Caco-2 (cell line): ENCODE data around the gene NAAA. TPM values are rescaled to one million over a fixed set of nuclear protein-coding genes. Genes with fewer than 3 reads are reported as not detected.

Experiments used
- Bru-seq: library from RNA; stranded (reverse); fragments of 400-500 nt; gene quantifications from one replicate; lab custom pipeline; 2021; lab: Mats Ljungman, UMichigan
- BruChase-seq, 2 experiments: library from RNA; stranded (reverse); fragments of 400-500 nt; gene quantifications; one replicate each; lab custom pipeline; 2021; lab: Mats Ljungman, UMichigan
- BruUV-seq: library from RNA; stranded (reverse); fragments of 400-500 nt; replicated peaks from 2 replicates; lab custom pipeline; 2021; lab: Mats Ljungman, UMichigan
- CTCF ChIA-PET: fragments of 300-600 bp; sonication (Branson Sonifier 250); formaldehyde crosslinking; loops from one replicate; lab custom pipeline; 2022; ENCODE audit warnings: antibody characterized with exemption; lab: Charles Lee
- POLR2A ChIA-PET: fragments of 300-600 bp; sonication (Branson Sonifier 250); formaldehyde crosslinking; loops from one replicate; lab custom pipeline; 2022; ENCODE audit warnings: antibody characterized with exemption; lab: Charles Lee
- DNase-seq, 2 experiments: peaks; one replicate each; pipeline versions ENCODE4 v3.0.0 to v3.0.0-alpha.2; 2020 to 2022
- H3K27me3 ChIP-seq: replicated peaks from 2 replicates; pipeline ENCODE4 v1.6.0; 2011; ENCODE audit warnings: low read length; ENCODE audit not compliant: control insufficient read depth, insufficient read depth
- H3K36me3 ChIP-seq: 2 replicates; pipeline ENCODE4 v1.5.1; 2011; ENCODE audit warnings: low read length; ENCODE audit not compliant: control insufficient read depth, insufficient read depth
- H3K4me1 ChIP-seq: fragments of 250-450 bp; sonication (Bioruptor Pico); 2 replicates; pipeline ENCODE4 v1.5.1; 2020; ENCODE audit warnings: mild to moderate bottlenecking
- H3K4me3 ChIP-seq: 2 replicates; pipeline ENCODE4 v1.5.1; 2011; ENCODE audit warnings: low read depth, mild to moderate bottlenecking, control low read depth, low read length
- H3K9me3 ChIP-seq: fragments of 250-450 bp; sonication (Bioruptor Pico); 2 replicates; pipeline ENCODE4 v1.5.1; 2020; ENCODE audit warnings: mild to moderate bottlenecking, moderate library complexity
- H3K27ac Mint-ChIP-seq: one replicate; pipeline ENCODE4 v1.8.0; 2022; ENCODE audit warnings: mixed read lengths; ENCODE audit not compliant: unreplicated experiment
- H3K27me3 Mint-ChIP-seq: one replicate; pipeline ENCODE4 v1.8.0; 2022; ENCODE audit warnings: mixed read lengths; ENCODE audit not compliant: insufficient read depth, unreplicated experiment
- H3K36me3 Mint-ChIP-seq: one replicate; pipeline ENCODE4 v1.8.0; 2022; ENCODE audit warnings: mild to moderate bottlenecking, mixed read lengths; ENCODE audit not compliant: insufficient read depth, unreplicated experiment
- H3K4me1 Mint-ChIP-seq: one replicate; pipeline ENCODE4 v1.8.0; 2022; ENCODE audit warnings: low read depth, mixed read lengths; ENCODE audit not compliant: unreplicated experiment
- H3K4me3 Mint-ChIP-seq: one replicate; pipeline ENCODE4 v1.8.0; 2022; ENCODE audit warnings: mild to moderate bottlenecking, moderate library complexity, mixed read lengths; ENCODE audit not compliant: unreplicated experiment
- H3K9me3 Mint-ChIP-seq: one replicate; pipeline ENCODE4 v1.8.0; 2022; ENCODE audit warnings: mixed read lengths; ENCODE audit not compliant: unreplicated experiment
- intact Hi-C: fragments of 100-400 bp; cut with micrococcal nuclease; formaldehyde crosslinking; loops from one replicate; pipeline ENCODE4 v1.10.0; 2022; ENCODE audit not compliant: unreplicated experiment
- long read RNA-seq: library from polyadenylated mRNA; stranded (forward); transcript quantifications from one replicate; pipeline ENCODE4 v2.0.0, GENCODE V29; 2022
- total RNA-seq: library from RNA; stranded (reverse); gene quantifications from 2 replicates; pipeline ENCODE4 v1.2.3, GENCODE V29; 2022
- TF ChIP-seq, protein P1 (sequence below), 2 experiments: fragments of 200-600 bp in 1 of 2; IDR thresholded peaks; 1 replicate in 1 of 2; 2 replicates in 1 of 2; pipeline versions ENCODE4 v1.5.1 to v1.8.0; 2011 to 2022; ENCODE audit warnings: antibody characterized with exemption in 1 of 2, control low read depth in 1 of 2, inconsistent platforms in 1 of 2, low read depth in 1 of 2, low read length in 1 of 2, mild to moderate bottlenecking in 1 of 2, moderate library complexity in 1 of 2; ENCODE audit not compliant: insufficient read depth in 1 of 2, severe bottlenecking in 1 of 2, unreplicated experiment in 1 of 2

Gene NAAA
- total RNA-seq (11.2 and 11.8 TPM in 2 replicates), Bru-seq, nascent RNA (percentile 54 among the genes with signal in this experiment), BruChase-seq, experiment 1, labeled RNA remaining after a 2-hour chase (percentile 56 among the genes with signal in this experiment), BruChase-seq, experiment 2, labeled RNA remaining after a 6-hour chase (percentile 58 among the genes with signal in this experiment)
- long read RNA-seq, transcript NAAA-201 (11 exons, 1,900 nt) = major isoform, 15 of 35 reads
- long read RNA-seq, partial matches to known transcripts = 2 of 35 reads
- long read RNA-seq, other reads (novel, unspliced or antisense) = 10 of 35 reads

DNA sequence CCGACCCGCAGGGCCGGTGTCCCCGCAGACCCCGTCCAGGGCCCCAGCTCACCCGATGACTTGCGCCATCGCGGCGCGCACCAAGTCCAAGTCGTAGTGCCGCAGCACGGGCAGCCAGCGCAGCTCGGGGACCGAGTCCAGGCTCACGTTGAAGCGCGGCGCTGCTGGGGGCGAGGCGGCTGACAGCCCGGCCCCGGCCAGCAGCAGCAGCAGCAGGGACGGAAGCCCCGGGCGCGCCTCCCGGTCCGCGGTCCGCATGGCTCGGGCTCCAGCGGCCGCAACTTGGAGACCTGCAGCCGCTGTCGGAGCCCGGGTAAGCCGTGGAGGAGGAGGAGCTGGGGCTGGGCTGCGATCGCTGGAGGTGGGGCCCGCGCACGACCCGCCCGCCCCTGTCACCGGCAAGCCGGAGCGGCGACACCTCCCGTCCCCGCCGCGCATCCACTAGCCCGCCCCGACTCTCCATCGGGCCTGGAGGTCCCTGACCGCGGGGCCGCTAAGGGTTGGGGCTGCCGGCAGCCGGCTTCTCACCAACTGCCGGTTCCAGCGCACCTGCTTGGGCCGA, at the start of gene NAAA:
Gene NAAA (minus strand): TSS at position 322 of the 562 bp plus-strand sequence. CDS start 64 bp downstream, at position 258.
- CTCF ChIA-PET = interaction anchor here (0.6 to 2.7 kb wide), 4 partner anchors 24 to 45 kb away, joined by 3 to 24 read pairs (median 4); no protein-coding TSS in a partner anchor
- Mint-ChIP-seq H3K27me3 (no peaks in the 10 kb centered on the region), H3K4me3 (peak within 1 kb of the TSS; percentile 94), H3K9me3 (no peaks in the 10 kb centered on the region), H3K36me3 (peaks cover 10% of the 10 kb centered on the region), H3K27ac (peak within 1 kb of the TSS; percentile 77), H3K4me1 (no peaks in the 10 kb centered on the region)
- H3K27me3 ChIP-seq = no peaks in the 10 kb centered on the region
- no peaks in the 10 kb centered on the region for H3K36me3 ChIP-seq
- DNase-seq = peak; percentile 72 to 84
- intact Hi-C loops = loop anchor here (1.0 to 5.0 kb wide), 2 partner anchors 24 to 43 kb away; no protein-coding TSS in a partner anchor
- no peaks in the 10 kb centered on the region for H3K9me3 ChIP-seq
- H3K4me1 ChIP-seq = 0 out of 2 replicates have a peak, but pooled peaks cover 3% of the 10 kb centered on the region
- peak within 1 kb of the TSS; percentile 45 for H3K4me3 ChIP-seq
- POLR2A ChIA-PET = interaction anchor here (0.6 to 0.9 kb wide), 2 partner anchors 146 to 428 kb away, joined by 3 read pairs; no protein-coding TSS in a partner anchor
- TF ChIP-seq, protein P1, sequence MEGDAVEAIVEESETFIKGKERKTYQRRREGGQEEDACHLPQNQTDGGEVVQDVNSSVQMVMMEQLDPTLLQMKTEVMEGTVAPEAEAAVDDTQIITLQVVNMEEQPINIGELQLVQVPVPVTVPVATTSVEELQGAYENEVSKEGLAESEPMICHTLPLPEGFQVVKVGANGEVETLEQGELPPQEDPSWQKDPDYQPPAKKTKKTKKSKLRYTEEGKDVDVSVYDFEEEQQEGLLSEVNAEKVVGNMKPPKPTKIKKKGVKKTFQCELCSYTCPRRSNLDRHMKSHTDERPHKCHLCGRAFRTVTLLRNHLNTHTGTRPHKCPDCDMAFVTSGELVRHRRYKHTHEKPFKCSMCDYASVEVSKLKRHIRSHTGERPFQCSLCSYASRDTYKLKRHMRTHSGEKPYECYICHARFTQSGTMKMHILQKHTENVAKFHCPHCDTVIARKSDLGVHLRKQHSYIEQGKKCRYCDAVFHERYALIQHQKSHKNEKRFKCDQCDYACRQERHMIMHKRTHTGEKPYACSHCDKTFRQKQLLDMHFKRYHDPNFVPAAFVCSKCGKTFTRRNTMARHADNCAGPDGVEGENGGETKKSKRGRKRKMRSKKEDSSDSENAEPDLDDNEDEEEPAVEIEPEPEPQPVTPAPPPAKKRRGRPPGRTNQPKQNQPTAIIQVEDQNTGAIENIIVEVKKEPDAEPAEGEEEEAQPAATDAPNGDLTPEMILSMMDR (IDR thresholded peaks at IDR 0.05; ENCODE audit: insufficient read depth in 1 of 2, low read depth in 1 of 2, low read length in 1 of 2, severe bottlenecking in 1 of 2, unreplicated experiment in 1 of 2) = peak in 1 of 2 experiments; percentile 6
- no TSS peak for BruUV-seq

DNA sequence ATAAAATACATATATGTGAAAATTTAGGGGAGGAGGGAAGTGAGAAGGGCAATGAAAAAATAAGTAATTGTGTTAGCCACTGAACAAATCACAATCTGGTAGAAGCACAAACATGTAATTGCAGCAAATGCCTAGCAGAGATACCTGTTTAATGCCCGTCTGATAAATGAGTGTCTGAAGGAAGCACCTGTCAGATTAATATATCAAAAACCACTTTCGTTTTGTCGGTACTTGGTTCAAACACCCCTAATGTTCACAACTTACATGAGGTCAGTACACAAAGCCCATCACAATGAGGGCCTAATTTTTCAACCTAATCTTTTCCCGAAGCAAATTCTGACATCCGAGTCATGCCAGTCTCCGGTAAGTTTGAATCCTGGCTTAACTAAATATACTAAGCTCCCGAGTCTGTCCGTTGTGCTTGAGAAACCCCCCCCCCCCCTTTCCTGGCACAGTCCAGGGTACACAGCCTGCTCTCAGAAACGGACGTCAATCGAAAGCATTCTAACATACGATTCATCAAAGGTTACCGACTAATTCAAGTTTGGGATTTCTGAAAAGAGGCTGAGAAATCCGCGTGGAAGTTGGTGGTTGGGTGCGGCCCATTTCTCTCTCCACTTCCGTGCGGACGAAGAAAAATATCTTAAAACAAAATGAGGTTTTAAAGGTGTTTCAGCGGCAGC, 49.2 kb upstream of the NAAA start:
- no peaks in the 10 kb centered on the region for H3K36me3 ChIP-seq
- Mint-ChIP-seq H3K27ac (peak overlapping the region; percentile 81), H3K4me1 (peaks cover 18% of the 10 kb centered on the region), H3K36me3 (peaks cover 4% of the 10 kb centered on the region), H3K4me3 (peak overlapping the region; percentile 76), H3K27me3 (no peaks in the 10 kb centered on the region), H3K9me3 (no peaks in the 10 kb centered on the region)
- CTCF ChIA-PET = interaction anchor here (0.6 to 1.4 kb wide), 3 partner anchors 10 to 97 kb away, joined by 3 to 4 read pairs (median 4); no protein-coding TSS in a partner anchor
- H3K27me3 ChIP-seq = no peaks in the 10 kb centered on the region
- no peaks in the 10 kb centered on the region for H3K4me1 ChIP-seq
- no peaks in the 10 kb centered on the region for H3K9me3 ChIP-seq
- intact Hi-C loops = loop anchor here (2.0 to 5.0 kb wide), 2 partner anchors 73 to 98 kb away; no protein-coding TSS in a partner anchor
- TF ChIP-seq, protein P1 (IDR thresholded peaks at IDR 0.05; ENCODE audit: insufficient read depth in 1 of 2, low read depth in 1 of 2, low read length in 1 of 2, severe bottlenecking in 1 of 2, unreplicated experiment in 1 of 2) = no peak
- peak overlapping the region; percentile 76 for H3K4me3 ChIP-seq
- no TSS peak for BruUV-seq
- no peak for DNase-seq
- POLR2A ChIA-PET = interaction anchor here (0.6 kb wide), 1 partner anchor 739 kb away, joined by 3 read pairs; no protein-coding TSS in a partner anchor

GRCh38 chr4:75985116-75985515, 44.3 kb upstream of the NAAA start:
- Mint-ChIP-seq H3K36me3 (peaks cover 26% of the 10 kb centered on the region), H3K27ac (no peak overlapping the region), H3K27me3 (no peaks in the 10 kb centered on the region), H3K4me1 (peaks cover 18% of the 10 kb centered on the region), H3K9me3 (no peaks in the 10 kb centered on the region), H3K4me3 (no peak overlapping the region)
- Histone ChIP-seq H3K4me3 (no peak overlapping the region), H3K36me3 (peaks cover 2% of the 10 kb centered on the region; the same call in 1 of the 2 replicates), H3K27me3 (no peaks in the 10 kb centered on the region), H3K9me3 (no peaks in the 10 kb centered on the region), H3K4me1 (no peaks in the 10 kb centered on the region)
- TF ChIP-seq, protein P1 (IDR thresholded peaks at IDR 0.05; ENCODE audit: insufficient read depth in 1 of 2, low read depth in 1 of 2, low read length in 1 of 2, severe bottlenecking in 1 of 2, unreplicated experiment in 1 of 2) = no peak
- intact Hi-C loops = no loop called here
- ChIA-PET POLR2A (no interaction called here), CTCF (no interaction called here)
- no peak for DNase-seq
- no TSS peak for BruUV-seq
